Activated CD4-positive, alpha-beta T cell treated with anti-CD3 and anti-CD28 coated beads, Interleukin-2, amount 50 U/mL, for 1 hour (primary cell): ENCODE measurements around the gene SSTR5.

ENCODE experiments used
- DNase-seq: peaks from one replicate; pipeline ENCODE4 v3.0.0-alpha.2; 2020

SSTR5 gene

DNA sequence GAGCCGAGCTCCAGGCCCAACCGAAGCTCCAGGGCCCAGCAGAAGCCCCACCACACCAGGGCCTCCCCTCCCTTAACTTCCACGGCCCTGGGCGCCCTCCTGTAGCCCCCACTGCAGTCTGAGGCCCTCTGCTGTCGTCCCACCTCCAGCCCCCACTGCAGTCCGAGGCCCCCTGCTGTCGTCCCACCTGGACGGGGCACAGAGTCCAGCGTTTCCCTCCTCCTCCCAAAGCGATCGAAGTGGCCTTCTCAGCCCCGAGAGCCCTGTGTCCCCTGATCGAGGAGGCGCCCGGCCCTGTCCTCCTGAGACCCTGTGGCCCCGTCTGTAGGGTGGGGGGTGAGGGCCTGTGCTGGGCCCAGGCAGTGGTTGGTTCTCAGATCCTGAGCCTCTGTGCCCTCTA is 54.6 kb downstream of the SSTR5 start:
- DNase-seq: no peak

- no peak for DNase-seq
These were observed 55.6 kb downstream of the SSTR5 start for GRCh38 chr16:1127971-1128715.

- DNase-seq: no peak
These were observed 56.8 kb downstream of the SSTR5 start for GRCh38 chr16:1129106-1129960.

DNA sequence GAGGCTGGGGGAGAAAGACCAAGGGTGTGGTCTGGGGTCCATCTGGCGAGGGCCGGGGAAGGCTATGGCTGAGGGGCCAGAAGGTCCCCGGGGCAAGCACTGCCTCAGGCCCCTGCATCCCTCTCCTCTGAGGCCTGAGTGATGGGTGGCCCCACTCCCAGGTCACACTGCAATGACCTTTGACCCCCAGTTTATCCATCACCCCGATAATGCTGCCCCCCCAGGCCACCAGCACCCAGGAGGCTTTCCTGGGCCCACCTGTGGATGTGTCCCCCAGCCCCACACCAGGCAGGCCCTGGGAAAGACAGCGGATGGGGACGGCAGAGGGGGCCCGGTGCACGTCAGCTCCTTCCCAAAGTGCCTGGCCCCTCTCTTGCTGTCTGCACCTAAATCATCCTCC is 57.8 kb downstream of the SSTR5 start:
- no peak for DNase-seq
